CD4-positive, alpha-beta T cell (primary cell): ENCODE data around the gene ROR1. TPM values are rescaled to one million over a fixed set of nuclear protein-coding genes. Genes with fewer than 3 reads are reported as not detected.

Experiments
- ATAC-seq: fragments of 200-7000 bp; cut with Tn5 transposase; one replicate; pipeline ENCODE4 v1.10.0; 2022; ENCODE audit warnings: mild to moderate bottlenecking; ENCODE audit not compliant: poor library complexity
- CTCF ChIA-PET: fragments of 350-600 bp; sonication (Branson Sonifier 250); formaldehyde crosslinking; loops from one replicate; lab custom pipeline; 2021; ENCODE audit warnings: antibody characterized with exemption, inconsistent platforms; lab: Charles Lee
- POLR2A ChIA-PET: fragments of 350-600 bp; sonication (Branson Sonifier 250); formaldehyde crosslinking; loops from one replicate; lab custom pipeline; 2021; ENCODE audit warnings: antibody characterized with exemption, inconsistent platforms; lab: Charles Lee
- DNase-seq, 14 experiments: peaks; one replicate each; pipeline ENCODE4 v3.0.0-alpha.2; 2013 to 2020; ENCODE audit warnings: mixed read lengths in 2 of 14
- H3K27ac ChIP-seq, 2 donors: one replicate each; pipeline versions ENCODE4 v1.5.1 to v1.7.0; 2013; ENCODE audit warnings: low read length in 2 of 2, low read depth in 1 of 2, mild to moderate bottlenecking in 1 of 2
- H3K27me3 ChIP-seq, 2 experiments: 1 replicate in 1 of 2; 2 replicates in 1 of 2; pipeline versions ENCODE4 v1.6.1 to v1.7.0; 2013; ENCODE audit warnings: low read length in 2 of 2, control low read depth in 1 of 2, mild to moderate bottlenecking in 1 of 2, moderate library complexity in 1 of 2; ENCODE audit not compliant: insufficient read depth in 2 of 2, control insufficient read depth in 1 of 2
- H3K36me3 ChIP-seq: one replicate; pipeline ENCODE4 v1.6.1; 2013; ENCODE audit warnings: low read length, control low read depth; ENCODE audit not compliant: insufficient read depth
- H3K4me1 ChIP-seq: one replicate; pipeline ENCODE4 v1.6.1; 2013; ENCODE audit warnings: low read length, control low read depth; ENCODE audit not compliant: insufficient read depth
- H3K4me3 ChIP-seq: one replicate; pipeline ENCODE4 v1.5.1; 2013; ENCODE audit warnings: mild to moderate bottlenecking, low read length, moderate library complexity
- H3K9me3 ChIP-seq, 2 experiments: 1 replicate in 1 of 2; 2 replicates in 1 of 2; pipeline versions ENCODE4 v1.6.1 to v1.7.0; 2013; ENCODE audit warnings: low read length in 2 of 2, mild to moderate bottlenecking in 2 of 2, control low read depth in 1 of 2, moderate library complexity in 1 of 2; ENCODE audit not compliant: control insufficient read depth in 1 of 2, insufficient read depth in 1 of 2
- H3K27ac Mint-ChIP-seq: one replicate; pipeline ENCODE4 v1.8.0; 2020; ENCODE audit warnings: mixed read lengths
- H3K27me3 Mint-ChIP-seq: one replicate; pipeline ENCODE4 v1.8.0; 2021; ENCODE audit warnings: mixed read lengths
- H3K36me3 Mint-ChIP-seq: one replicate; pipeline ENCODE4 v1.8.0; 2021; ENCODE audit warnings: low read depth, mixed read lengths
- H3K4me1 Mint-ChIP-seq: one replicate; pipeline ENCODE4 v1.8.0; 2021; ENCODE audit warnings: low read depth, mixed read lengths
- H3K4me3 Mint-ChIP-seq: one replicate; pipeline ENCODE4 v1.8.0; 2020; ENCODE audit warnings: mild to moderate bottlenecking, mixed read lengths
- H3K9me3 Mint-ChIP-seq: one replicate; pipeline ENCODE4 v1.8.0; 2020; ENCODE audit warnings: mixed read lengths
- CTCF ChIP-seq: fragments of 200-600 bp; IDR thresholded peaks from one replicate; pipeline ENCODE4 v1.8.0; 2022; ENCODE audit warnings: antibody characterized with exemption, mild to moderate bottlenecking
- intact Hi-C, 2 experiments: fragments of 100-400 bp; cut with DNase I in 1 of 2; cut with micrococcal nuclease in 1 of 2; formaldehyde crosslinking; loops; one replicate each; pipeline versions ENCODE4 v1.15.1 to v1.9.0; 2023 to 2025; cut with DNase I, micrococcal nuclease
- total RNA-seq, 174 experiments: library from RNA in 2 of 174; stranded (reverse) in 2 of 174; gene quantifications; one replicate each; pipeline ENCODE4 v1.2.3 and lab custom pipeline; 2021 to 2026

The ROR1 gene
- total RNA-seq, 2 experiments from 2014 or later = not detected

- no peaks in the 10 kb centered on the region for H3K36me3 ChIP-seq
- H3K4me3 ChIP-seq = no peak overlapping the region
- H3K27ac ChIP-seq = no peak overlapping the region
- DNase-seq = no peak
- TF ChIP-seq CTCF = no peak
- no peaks in the 10 kb centered on the region for H3K27me3 ChIP-seq
- H3K27me3 Mint-ChIP-seq = no peaks in the 10 kb centered on the region
- H3K27ac Mint-ChIP-seq = no peak overlapping the region
- H3K9me3 ChIP-seq = no peaks in the 10 kb centered on the region
- ATAC-seq = no peak
- no peaks in the 10 kb centered on the region for H3K9me3 Mint-ChIP-seq
- ChIA-PET CTCF (no interaction called here), POLR2A (no interaction called here)
- no peaks in the 10 kb centered on the region for H3K4me1 Mint-ChIP-seq
- H3K4me3 Mint-ChIP-seq = no peak overlapping the region
- H3K36me3 Mint-ChIP-seq = no peaks in the 10 kb centered on the region
- no peaks in the 10 kb centered on the region for H3K4me1 ChIP-seq
- intact Hi-C loops = loop anchor here in 1 of 2 experiments (10.0 kb wide), 1 partner anchor 112 kb away; no protein-coding TSS in a partner anchor
Measured at GRCh38 chr1:64133036-64133435, 359.2 kb downstream of the ROR1 start.

GRCh38 chr1:64135462-64136223, 361.8 kb downstream of the ROR1 start:
- POLR2A ChIA-PET = no interaction called here
- TF ChIP-seq CTCF = no peak
- H3K4me3 ChIP-seq = no peak overlapping the region
- Mint-ChIP-seq H3K4me1 (no peaks in the 10 kb centered on the region), H3K9me3 (no peaks in the 10 kb centered on the region), H3K4me3 (no peak overlapping the region), H3K27ac (no peak overlapping the region), H3K36me3 (no peaks in the 10 kb centered on the region), H3K27me3 (no peaks in the 10 kb centered on the region)
- CTCF ChIA-PET = no interaction called here
- no peak overlapping the region for H3K27ac ChIP-seq
- ATAC-seq (no peak), DNase-seq (no peak)
- no peaks in the 10 kb centered on the region for H3K27me3 ChIP-seq
- no peaks in the 10 kb centered on the region for H3K9me3 ChIP-seq
- H3K4me1 ChIP-seq = no peaks in the 10 kb centered on the region
- H3K36me3 ChIP-seq = no peaks in the 10 kb centered on the region
- intact Hi-C loops = loop anchor here in 1 of 2 experiments (10.0 kb wide), 1 partner anchor 109 kb away; no protein-coding TSS in a partner anchor

GRCh38 chr1:64136296-64136695, 362.5 kb downstream of the ROR1 start:
- Mint-ChIP-seq H3K27me3 (no peaks in the 10 kb centered on the region), H3K4me1 (no peaks in the 10 kb centered on the region), H3K27ac (no peak overlapping the region), H3K9me3 (no peaks in the 10 kb centered on the region), H3K4me3 (no peak overlapping the region), H3K36me3 (no peaks in the 10 kb centered on the region)
- DNase-seq = no peak
- H3K9me3 ChIP-seq = no peaks in the 10 kb centered on the region
- H3K4me1 ChIP-seq = no peaks in the 10 kb centered on the region
- intact Hi-C loops = loop anchor here in 1 of 2 experiments (10.0 kb wide), 1 partner anchor 109 kb away; no protein-coding TSS in a partner anchor
- H3K27ac ChIP-seq = no peak overlapping the region
- no peak for TF ChIP-seq CTCF
- ATAC-seq = no peak
- no peaks in the 10 kb centered on the region for H3K27me3 ChIP-seq
- CTCF ChIA-PET = interaction anchor here (0.7 to 1.7 kb wide), 3 partner anchors 10 to 580 kb away, joined by 3 to 11 read pairs (median 3); no protein-coding TSS in a partner anchor
- H3K36me3 ChIP-seq = no peaks in the 10 kb centered on the region
- H3K4me3 ChIP-seq = no peak overlapping the region
- POLR2A ChIA-PET = no interaction called here
